Stimulated activated CD4-positive, alpha-beta T cell treated with anti-CD3 and anti-CD28 coated beads, TNF-alpha, amount 100 ng/mL, for 48 hours (primary cell): ENCODE measurements around the gene ABL1.

Experiments used
- DNase-seq, 3 donors: peaks; one replicate each; pipeline ENCODE4 v3.0.0-alpha.2; 2020; ENCODE audit warnings: low read depth in 3 of 3

ABL1 gene

DNA sequence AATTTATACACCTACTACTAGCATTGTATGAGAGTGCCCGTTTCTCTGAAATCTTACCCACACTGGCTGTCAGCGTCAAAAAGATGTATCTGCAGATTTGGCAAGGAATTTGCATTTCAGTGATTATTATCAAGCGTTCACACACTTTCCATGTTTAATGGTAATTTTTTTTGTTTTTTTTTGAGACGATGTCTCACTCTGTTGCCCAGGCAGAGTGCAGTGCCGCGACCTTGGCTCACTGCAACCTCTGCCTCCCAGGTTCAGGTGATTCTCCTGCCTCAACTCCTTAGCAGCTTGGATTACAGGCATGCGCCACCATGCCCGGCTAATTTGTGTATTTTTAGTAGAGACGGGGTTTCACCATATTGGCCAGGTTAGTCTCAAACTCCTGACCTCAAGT is 14.3 kb downstream of the ABL1 start:
- DNase-seq = no peak

DNA sequence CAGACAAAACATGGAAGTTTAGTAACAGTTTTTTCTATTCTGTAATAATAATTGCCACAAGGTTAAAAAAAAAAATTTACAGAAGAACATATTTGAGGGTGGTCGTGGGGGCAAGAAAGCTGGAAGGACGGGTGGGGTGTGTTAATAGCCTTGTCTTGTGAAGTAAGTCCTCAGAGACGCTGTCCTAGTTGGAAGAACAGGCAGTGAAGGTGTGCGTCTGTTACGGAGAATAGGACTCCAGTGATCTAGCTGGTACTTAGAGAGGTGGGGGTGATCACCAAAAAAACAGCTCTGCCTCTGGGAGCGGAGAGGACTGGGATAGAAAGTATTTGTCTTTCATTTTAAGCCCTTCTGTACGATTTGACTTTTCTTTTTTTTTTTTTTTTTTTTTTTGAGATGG is 17.7 kb downstream of the ABL1 start:
- no peak for DNase-seq

DNA sequence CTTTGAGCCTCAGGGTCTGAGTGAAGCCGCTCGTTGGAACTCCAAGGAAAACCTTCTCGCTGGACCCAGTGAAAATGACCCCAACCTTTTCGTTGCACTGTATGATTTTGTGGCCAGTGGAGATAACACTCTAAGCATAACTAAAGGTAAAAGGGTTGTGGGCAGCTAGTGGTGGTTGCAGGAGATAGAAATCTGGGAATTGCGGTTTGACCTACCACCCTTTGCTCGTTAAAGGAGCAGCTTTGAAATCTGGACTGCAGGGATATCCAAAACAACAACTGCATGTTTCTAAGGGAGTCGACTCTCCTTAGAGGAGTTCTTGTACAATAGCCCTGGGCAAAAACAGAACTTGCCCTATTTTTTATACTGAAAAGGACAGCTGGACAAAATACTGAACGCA is 19.0 kb downstream of the ABL1 start:
- no peak for DNase-seq

DNA sequence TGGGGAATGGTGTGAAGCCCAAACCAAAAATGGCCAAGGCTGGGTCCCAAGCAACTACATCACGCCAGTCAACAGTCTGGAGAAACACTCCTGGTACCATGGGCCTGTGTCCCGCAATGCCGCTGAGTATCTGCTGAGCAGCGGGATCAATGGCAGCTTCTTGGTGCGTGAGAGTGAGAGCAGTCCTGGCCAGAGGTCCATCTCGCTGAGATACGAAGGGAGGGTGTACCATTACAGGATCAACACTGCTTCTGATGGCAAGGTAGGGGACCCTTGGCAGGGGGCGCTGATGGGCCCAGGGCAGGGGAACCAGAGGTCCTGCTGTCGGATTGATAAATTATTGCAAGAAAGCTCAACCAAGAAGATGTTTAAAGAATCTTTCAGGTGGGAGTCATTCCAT is 19.8 kb downstream of the ABL1 start:
- no peak for DNase-seq

DNA sequence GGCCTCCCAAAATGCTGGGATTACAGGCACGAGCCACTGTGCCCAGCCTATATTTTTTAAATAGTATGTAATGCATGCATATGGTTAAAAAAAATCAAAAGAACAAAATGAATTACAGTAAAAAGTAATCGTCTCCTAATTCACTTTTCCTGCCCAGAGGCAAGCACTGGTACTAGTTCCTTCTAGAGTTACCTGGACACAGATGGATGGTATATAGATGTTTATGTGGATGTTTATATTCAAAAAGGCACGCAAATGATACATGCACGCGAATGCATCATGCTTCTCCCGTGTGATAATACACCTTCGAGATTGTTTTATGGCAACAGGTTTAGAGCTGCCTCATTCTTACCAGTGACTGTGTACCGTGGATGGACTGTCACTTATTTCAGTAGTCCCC is 21.4 kb downstream of the ABL1 start:
- no peak for DNase-seq

DNA sequence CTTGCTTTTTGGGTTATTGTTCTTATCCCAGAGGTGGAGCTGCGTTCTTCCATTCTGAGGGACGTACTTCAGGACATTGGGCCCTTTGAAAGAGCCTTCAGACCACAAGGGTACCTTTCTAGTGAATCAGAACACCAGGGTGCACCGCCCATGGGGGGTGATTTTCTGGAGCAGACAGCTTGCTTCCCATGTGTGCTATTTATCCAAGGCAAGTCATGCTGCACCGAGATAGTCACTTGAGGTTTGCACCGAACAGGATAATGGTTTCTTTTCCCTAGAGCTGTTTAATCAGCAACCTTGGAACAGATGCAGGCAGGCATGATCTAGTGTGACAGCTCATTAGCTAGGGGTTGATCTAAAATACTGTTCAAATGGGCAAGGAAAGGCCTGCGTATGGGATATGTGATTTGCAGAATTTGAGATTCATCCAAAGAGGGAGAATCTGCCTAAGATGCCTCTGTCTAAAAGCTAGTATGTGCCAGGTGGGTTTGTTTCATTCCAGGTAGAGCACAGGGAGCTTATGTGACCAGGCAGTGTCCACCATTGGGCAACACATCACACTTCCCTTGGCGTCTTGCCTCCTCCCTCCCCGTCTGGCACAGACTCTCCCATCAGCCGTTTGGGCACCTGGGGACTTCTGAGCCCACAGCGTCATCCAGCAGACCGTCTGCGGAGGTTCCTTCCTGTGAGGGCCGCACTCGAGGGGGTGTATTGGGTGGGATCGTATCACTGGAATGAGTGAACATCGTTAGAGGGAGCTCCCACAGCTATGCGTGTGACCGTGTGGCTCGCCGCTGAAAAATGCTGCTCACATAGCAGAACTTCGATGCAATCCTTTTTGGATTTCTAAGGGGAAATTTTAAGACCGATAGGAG is 23.0 kb downstream of the ABL1 start:
- no peak for DNase-seq

DNA sequence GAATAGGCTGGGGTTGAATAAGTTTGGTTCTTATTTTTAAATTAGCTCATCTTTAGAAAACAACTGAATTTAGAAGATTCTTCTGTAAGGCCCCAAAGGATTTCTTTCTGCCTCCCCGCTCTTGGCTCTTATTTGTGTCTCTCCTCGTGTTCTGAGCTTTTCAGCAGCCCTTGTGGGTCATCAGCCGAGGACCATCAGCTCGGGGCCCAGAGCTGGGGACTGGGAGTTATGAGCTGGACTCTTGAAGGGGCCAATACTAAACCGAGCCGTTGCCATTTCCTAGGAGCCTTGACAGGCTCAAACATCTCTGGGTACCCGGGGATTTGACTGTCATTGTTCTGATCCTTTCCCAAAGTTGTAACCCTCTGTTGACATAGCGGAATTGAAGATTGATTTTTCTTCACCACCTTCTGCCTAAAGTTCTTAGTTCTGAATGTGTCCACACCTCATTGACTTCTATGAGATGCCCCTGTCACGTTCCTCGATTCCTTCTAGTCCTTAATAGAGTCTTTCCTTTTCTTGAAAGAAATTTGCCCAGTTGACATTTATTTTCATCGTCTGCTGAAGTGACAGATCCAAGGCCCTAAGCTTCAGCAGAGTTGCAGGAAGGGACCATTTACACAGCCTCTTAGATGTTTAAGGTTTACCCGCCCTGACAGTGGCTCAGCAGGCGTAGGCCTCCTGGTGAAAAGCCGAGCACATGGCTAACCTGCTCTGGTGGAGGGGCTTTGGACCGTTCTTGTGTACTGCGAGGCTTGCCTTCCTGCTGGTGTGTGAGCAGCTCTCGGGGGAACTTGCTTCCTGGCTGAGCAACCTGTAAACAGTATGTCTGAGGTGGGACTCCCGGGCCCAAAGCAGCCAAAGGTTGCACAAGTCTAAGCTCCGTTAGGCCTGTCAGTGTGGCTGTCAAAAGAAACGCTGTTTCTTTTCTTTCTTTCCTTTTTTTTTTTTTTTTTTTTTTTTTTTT is 24.0 kb downstream of the ABL1 start:
- DNase-seq = no peak

DNA sequence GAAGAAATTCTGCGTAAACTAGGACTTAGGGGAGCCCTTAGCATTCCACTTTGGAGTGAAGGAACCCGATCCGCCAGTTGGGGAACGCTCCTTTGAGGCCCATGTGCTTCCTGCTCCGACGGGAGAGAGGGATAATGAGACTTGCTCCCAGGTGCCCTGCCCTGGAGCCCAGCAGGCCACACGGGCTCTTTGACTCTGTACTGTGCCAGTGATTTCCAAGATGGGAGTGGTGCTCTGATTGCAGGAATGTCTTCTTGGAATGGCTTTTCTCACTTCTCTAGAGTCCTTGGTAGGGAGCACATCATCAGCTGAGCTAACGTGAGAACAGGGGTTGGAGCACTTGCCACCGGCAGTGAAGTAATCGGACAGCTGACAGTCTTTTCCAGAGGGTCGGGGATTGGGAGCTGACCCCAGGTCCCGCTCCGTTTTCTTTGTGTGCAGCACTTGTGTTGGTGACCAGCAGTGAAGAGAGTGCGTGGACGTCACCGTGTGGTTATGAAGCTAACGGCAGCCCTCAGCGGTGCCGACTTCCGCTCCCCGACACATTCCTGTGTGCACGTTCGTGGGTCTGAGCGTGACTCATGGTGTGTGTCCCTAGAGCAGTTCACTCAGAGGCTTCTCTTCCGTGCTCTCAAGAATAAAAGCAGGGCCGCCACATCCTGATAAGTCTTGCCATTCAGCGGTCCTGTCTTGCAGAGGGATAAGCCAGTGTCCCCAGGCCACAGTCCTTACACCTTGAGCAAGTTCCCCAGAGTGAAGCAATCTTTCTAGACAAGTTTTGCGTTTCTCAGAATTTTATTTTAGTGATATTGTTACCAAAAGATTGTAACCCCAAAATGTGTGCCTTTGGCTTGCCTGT is 25.6 kb downstream of the ABL1 start:
- DNase-seq = no peak

DNA sequence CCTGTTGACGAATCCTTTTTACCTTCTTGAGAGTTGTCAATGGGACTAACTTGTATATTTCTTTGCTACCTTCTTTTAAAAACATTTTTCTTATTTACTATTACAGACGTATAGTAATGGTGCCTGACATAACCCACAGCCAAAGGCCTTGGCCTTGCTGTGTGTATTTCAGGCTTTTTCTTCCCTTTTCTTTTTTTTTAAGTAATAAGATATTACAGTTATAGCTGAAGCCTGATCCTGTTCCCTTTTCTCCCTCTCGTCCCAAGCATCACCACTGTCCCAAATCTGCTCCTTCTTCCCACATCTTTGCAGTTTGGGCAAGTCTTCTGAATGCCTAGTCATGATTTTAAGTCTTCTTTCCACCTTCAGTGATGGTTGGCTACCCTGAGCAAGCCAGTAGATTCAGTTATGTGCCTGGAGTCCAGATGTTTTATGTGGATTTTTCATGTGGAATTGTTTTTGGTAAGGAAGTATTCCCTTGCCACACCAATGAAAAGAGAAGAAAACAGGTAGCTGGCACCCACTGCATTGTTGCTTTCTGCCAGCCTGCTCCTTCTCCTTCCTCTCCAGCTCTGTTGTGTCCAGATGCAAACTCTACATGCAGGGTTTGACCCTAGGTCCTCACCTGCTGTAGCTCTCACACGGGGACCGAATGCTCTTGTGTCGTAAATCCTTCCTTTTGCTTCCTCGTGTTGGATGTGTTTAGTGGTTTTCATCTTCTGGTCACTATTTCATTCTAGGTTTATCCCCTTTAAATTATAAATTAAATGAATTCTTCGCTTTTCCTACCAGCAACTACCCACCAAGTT is 26.5 kb downstream of the ABL1 start:
- no peak for DNase-seq

DNA sequence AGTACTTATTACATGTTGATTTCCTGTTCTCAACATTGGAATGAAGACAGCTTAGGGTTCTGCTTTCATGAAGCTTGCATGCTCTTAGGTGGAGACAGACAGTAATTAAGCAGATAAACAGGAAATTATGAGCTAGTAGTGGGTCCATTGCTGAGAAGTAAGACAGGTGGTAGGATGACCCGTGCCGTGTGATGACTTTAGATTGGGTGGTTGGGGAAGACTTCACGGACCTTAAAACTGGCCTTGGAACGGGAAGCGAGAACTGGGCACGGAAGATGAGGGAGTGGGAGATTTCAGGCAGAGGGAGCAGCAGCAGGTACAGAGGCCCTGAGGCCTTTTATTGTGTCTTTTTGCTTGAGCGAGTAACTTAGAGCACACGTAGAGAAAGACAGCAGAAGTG is 27.2 kb downstream of the ABL1 start:
- DNase-seq = no peak

DNA sequence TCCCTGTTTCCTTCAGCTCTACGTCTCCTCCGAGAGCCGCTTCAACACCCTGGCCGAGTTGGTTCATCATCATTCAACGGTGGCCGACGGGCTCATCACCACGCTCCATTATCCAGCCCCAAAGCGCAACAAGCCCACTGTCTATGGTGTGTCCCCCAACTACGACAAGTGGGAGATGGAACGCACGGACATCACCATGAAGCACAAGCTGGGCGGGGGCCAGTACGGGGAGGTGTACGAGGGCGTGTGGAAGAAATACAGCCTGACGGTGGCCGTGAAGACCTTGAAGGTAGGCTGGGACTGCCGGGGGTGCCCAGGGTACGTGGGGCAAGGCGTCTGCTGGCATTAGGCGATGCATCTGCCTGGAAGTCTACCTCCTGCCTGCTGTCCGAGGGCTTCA is 27.7 kb downstream of the ABL1 start:
- DNase-seq = no peak

DNA sequence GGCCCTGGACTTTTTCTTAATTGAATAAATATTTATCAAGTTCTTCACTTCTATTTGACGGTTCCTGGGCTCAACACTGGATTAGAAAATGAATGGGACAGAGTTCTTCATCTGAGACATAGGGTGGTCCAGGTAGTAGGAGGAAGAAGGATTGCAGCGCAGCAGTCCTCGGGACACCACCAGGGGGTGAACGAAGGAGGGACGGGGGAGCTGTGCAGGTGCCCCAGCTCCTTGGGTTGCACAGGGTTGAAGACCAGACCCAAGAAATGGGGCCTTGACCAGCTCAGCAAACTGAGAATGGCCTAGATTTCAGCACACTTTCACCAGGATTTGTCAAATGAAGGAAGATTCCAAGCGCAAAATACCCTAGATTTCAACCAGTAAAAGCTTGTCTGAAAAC is 29.5 kb downstream of the ABL1 start:
- no peak for DNase-seq

DNA sequence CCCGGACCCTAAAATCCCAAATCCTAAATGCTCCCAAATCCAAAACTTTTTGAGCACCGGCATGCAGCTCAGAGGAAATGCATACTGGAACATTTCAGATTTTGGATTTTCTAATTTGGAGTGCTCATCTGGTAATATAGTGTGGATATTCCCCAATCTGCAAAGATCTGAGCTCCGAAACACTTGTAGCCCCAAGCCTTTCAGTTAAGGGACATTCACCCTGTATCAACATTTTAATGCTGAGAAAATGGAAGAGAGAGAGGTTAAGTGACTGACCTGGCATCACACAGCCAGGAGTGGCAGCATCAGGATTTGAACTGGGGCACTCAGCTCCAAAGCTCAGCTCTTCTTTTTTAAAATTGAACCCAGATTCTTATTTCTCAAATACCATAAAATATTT is 30.9 kb downstream of the ABL1 start:
- no peak for DNase-seq

DNA sequence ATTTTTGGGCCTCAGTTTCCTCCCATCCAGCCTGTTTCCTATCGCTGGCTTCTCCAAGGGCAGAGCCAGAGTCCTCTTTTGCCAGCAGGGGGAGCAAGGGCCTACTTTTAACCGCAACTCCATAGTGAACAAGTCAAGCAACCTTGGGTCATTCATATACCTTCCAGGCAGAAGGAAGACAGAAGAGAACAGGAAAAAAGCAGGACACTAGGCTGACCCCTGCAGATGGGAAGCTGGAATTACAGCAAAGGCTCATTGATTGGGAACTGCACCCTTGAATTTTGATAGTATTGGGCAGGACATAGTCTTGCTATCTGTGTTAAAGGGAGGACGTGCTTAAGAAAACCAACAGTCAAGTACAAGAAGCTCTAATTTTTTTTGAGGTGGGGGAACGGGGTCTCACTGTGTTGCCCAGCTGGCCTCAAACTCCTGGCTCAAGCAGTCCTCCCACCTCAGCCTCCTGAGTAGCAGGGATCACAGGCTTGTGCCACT is 31.5 kb downstream of the ABL1 start:
- DNase-seq = peak; percentile 18 to 36 (median 25)

DNA sequence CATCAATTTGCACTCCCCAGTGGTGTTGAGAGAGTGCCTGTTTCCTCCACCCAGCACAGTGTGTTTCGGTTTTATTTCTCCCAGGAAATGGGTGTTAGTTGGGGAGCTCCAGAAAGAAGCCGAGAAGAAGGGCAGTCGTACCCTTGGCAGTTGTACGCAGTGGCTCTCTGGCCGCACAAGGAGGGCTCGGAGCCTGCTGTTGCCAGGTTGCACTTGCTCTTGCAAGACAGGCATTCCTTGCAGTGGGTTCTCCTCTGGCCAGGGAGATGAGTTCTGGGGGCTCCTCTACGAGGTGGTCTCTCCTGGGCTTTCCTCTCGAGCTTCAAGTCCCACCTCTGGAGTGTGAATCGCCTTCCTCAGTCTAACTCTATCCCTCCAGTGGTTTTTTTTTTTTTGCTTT is 32.5 kb downstream of the ABL1 start:
- no peak for DNase-seq

DNA sequence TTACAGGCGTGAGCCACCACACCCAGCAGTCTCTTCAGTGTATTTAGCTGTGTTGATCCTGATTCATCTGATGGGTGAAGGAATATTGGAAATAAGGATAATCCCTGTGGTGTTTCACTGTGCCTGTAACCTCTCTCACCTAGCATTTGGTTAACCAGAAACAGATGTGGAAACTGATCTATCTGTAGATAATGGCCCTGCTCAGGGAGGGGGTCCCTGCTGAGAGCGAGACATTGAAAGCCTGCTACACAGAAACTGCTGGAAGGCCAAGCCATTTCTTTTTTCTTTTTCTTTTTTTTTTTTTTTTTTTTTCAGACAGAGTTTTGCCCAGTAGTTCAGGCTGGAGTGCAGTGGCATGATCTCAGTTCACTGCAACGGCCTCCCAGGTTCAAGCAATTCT is 33.2 kb downstream of the ABL1 start:
- no peak for DNase-seq

DNA sequence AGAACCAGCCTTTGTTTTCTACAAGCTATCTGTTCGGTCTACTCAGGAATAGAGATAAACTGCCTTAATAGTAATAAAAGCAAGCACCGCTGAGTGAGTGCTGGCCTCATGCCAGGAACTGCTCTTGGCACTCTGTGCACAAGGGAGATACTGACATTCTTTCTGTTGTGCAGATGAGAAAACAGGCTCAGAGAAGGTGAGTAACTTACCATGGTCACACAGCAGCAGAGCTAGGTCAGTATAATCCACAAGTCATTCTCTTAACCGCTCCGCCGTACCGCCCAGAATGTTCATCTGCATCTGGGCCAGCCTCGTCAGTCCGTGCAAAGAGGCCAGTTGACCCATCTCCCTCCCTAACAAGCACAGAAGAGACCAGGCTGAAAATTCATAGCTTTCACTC is 34.2 kb downstream of the ABL1 start:
- no peak for DNase-seq

DNA sequence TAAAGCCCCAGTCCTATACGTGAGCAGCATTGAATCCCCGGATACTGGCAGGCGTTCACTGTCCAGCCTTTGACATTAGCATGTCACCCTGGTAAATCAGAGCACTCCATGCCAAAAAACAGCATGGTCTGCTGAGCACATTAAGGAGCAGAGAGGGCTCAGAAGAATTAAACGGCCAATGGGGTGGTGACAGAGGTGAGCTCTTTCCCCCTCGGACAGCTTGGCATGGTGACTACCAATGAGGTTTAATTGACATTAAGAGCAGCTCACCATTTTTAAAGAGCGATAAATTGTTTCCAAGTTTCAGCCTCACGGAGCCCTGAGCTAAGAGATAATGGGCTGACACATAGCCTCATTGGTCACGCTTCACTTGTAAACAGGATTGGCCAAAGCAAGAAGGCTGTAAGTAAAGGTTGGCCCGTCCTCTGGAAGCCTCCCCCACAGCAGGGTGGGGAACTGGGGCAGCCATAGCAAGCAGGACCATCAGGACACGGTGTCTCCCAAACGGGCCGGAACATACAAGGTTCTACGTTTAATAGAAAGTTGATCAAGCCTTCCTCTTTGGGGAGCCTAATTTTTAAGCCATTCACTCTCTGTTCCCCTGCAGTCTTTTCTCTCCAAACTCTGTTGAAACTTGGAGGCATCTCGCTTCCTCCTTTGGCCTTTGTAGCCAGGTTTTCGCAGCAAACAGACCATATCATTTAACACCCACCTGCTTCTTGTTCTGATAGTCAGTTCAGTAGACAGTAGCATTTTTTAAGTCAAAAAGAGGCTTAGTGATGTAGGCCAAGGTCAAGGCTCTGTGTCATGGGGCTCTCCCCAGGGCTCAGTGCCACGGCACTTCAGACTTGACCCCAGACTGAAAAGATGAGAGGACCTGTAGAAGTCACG is 35.7 kb downstream of the ABL1 start:
- no peak for DNase-seq

DNA sequence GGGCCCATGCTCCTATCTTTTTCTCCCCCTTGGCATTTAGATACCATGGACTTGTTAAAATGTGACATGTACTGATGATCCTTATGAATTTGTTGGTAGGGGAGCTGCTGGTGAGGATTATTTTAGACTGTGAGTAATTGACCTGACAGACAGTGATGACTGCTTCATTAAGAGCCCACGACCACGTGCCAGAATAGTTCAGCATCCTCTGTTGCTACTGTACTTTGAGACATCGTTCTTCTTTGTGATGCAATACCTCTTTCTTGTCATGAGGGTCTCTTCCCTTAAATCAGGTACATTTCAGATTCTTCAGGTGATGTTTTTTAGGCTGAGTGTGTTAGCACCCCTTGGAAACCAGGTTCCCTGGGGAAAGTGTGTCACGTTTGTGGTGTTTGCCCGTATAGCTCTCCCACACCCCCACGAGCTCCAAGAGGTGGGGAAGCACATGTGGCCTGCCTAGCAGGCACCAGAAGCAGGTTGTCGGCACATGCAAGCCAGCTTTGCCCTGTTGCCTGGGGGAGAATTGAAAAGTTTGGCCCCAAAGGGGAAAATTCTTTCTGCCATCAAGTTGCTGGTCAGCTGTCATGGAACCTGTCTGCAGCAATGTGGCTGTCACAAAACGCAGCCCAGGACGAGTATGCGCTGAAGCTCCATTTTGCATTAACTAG is 36.5 kb downstream of the ABL1 start:
- DNase-seq = no peak
